MM.1S (cell line): ENCODE data around the gene XRCC3.

Experiments
- DNase-seq: peaks from one replicate; pipeline ENCODE4 v3.0.0-alpha.2; 2015
- H2AFZ ChIP-seq: fragments of 300-600 bp; sonication (generic); 2 replicates; pipeline ENCODE4 v1.6.0; 2016; ENCODE audit warnings: antibody characterized with exemption, low read length
- H3F3A ChIP-seq: fragments of 300-600 bp; sonication (generic); 2 replicates; pipeline ENCODE4 v1.6.1; 2016; ENCODE audit warnings: mild to moderate bottlenecking, antibody characterized with exemption, low read length, moderate library complexity, mixed read lengths; ENCODE audit not compliant: insufficient read depth
- H3K27ac ChIP-seq: fragments of 300-600 bp; sonication (generic); 2 replicates; pipeline ENCODE4 v1.5.1; 2016; ENCODE audit warnings: mild to moderate bottlenecking, low read length
- H3K27me3 ChIP-seq: fragments of 300-600 bp; sonication (generic); replicated peaks from 2 replicates; pipeline ENCODE4 v1.6.0; 2016; ENCODE audit warnings: low read length; ENCODE audit not compliant: insufficient read depth
- H3K36me3 ChIP-seq: fragments of 300-600 bp; sonication (generic); replicated peaks from 2 replicates; pipeline ENCODE4 v1.6.1; 2016; ENCODE audit warnings: mild to moderate bottlenecking, low read length, mixed read lengths; ENCODE audit not compliant: insufficient read depth
- H3K4me1 ChIP-seq: fragments of 300-600 bp; sonication (generic); 2 replicates; pipeline ENCODE4 v1.6.1; 2016; ENCODE audit warnings: low read length, mixed read lengths
- H3K4me2 ChIP-seq: fragments of 300-600 bp; sonication (generic); 2 replicates; pipeline ENCODE4 v1.6.0; 2016; ENCODE audit warnings: low read depth, low read length
- H3K4me3 ChIP-seq: fragments of 300-600 bp; sonication (generic); 2 replicates; pipeline ENCODE4 v1.5.1; 2016; ENCODE audit warnings: low read length, mixed read lengths
- H3K79me2 ChIP-seq: fragments of 300-600 bp; sonication (generic); 2 replicates; pipeline ENCODE4 v1.6.1; 2016; ENCODE audit warnings: mixed run types, low read length, mixed read lengths
- H3K9ac ChIP-seq: fragments of 300-600 bp; sonication (generic); 2 replicates; pipeline ENCODE4 v1.6.1; 2016; ENCODE audit warnings: low read length, mixed read lengths
- H3K9me2 ChIP-seq: fragments of 300-600 bp; sonication (generic); replicated peaks from 2 replicates; pipeline ENCODE4 v1.6.1; 2016; ENCODE audit warnings: mild to moderate bottlenecking, low read length, mixed read lengths; ENCODE audit not compliant: insufficient read depth
- H3K9me3 ChIP-seq: fragments of 300-600 bp; sonication (generic); replicated peaks from 2 replicates; pipeline ENCODE4 v1.6.1; 2016; ENCODE audit warnings: mild to moderate bottlenecking, low read length, mixed read lengths; ENCODE audit not compliant: insufficient read depth
- H4K20me1 ChIP-seq: fragments of 300-600 bp; sonication (generic); 2 replicates; pipeline ENCODE4 v1.6.1; 2016; ENCODE audit warnings: mild to moderate bottlenecking, low read length, moderate library complexity, mixed read lengths; ENCODE audit not compliant: insufficient read depth
- CTCF ChIP-seq: fragments of 300-600 bp; sonication (generic); IDR thresholded peaks from 2 replicates; pipeline ENCODE4 v1.5.1; 2016; ENCODE audit warnings: antibody characterized with exemption, low read length, mixed read lengths
- EZH2 ChIP-seq: fragments of 300-600 bp; sonication (generic); optimal IDR thresholded peaks from 2 replicates; pipeline ENCODE3; 2017; ENCODE audit warnings: low read depth, mild to moderate bottlenecking, antibody characterized with exemption, low read length, mixed read lengths
- EZH2phosphoT487 ChIP-seq: fragments of 300-600 bp; sonication (generic); IDR thresholded peaks from 2 replicates; pipeline ENCODE4 v1.6.1; 2018; ENCODE audit warnings: antibody characterized with exemption, low read length

The XRCC3 gene

GRCh38 chr14:103687712-103688111 is 27.5 kb downstream of the XRCC3 start:
- no peak overlapping the region for H3K27ac ChIP-seq
- H4K20me1 ChIP-seq: no peaks in the 10 kb centered on the region
- H3K4me3 ChIP-seq: no peak overlapping the region
- DNase-seq: no peak
- no peaks in the 10 kb centered on the region for H3K4me1 ChIP-seq
- TF ChIP-seq EZH2: no peak
- TF ChIP-seq CTCF: no peak
- TF ChIP-seq EZH2phosphoT487: no peak
- no peaks in the 10 kb centered on the region for H3K9me3 ChIP-seq
- H3K27me3 ChIP-seq: no peaks in the 10 kb centered on the region
- no peak overlapping the region for H3K4me2 ChIP-seq
- H2AFZ ChIP-seq: no peak overlapping the region
- H3K79me2 ChIP-seq: no peaks in the 10 kb centered on the region
- no peaks in the 10 kb centered on the region for H3K9me2 ChIP-seq
- no peak overlapping the region for H3K9ac ChIP-seq
- H3K36me3 ChIP-seq: no peaks in the 10 kb centered on the region
- no peaks in the 10 kb centered on the region for H3F3A ChIP-seq

GRCh38 chr14:103686831-103687485 is 28.3 kb downstream of the XRCC3 start:
- no peaks in the 10 kb centered on the region for H4K20me1 ChIP-seq

GRCh38 chr14:103685276-103686211 is 29.7 kb downstream of the XRCC3 start:
- TF ChIP-seq EZH2phosphoT487 (no peak), CTCF (no peak), EZH2 (no peak)
- no peaks in the 10 kb centered on the region for H4K20me1 ChIP-seq
- no peak for DNase-seq
- no peaks in the 10 kb centered on the region for H3F3A ChIP-seq
- no peaks in the 10 kb centered on the region for H3K4me1 ChIP-seq
- no peaks in the 10 kb centered on the region for H3K9me2 ChIP-seq
- H3K4me2 ChIP-seq: no peak overlapping the region
- no peaks in the 10 kb centered on the region for H3K79me2 ChIP-seq
- no peaks in the 10 kb centered on the region for H3K36me3 ChIP-seq
- no peaks in the 10 kb centered on the region for H3K9me3 ChIP-seq
- no peak overlapping the region for H3K9ac ChIP-seq
- no peak overlapping the region for H2AFZ ChIP-seq
- H3K27me3 ChIP-seq: no peaks in the 10 kb centered on the region
- H3K4me3 ChIP-seq: no peak overlapping the region
- H3K27ac ChIP-seq: no peak overlapping the region

More at GRCh38 chr14:103686831-103687485, 28.3 kb downstream of the XRCC3 start:
- no peak overlapping the region for H3K27ac ChIP-seq
- TF ChIP-seq EZH2phosphoT487: no peak
- no peak for TF ChIP-seq EZH2
- TF ChIP-seq CTCF: no peak
- H3K9ac ChIP-seq: no peak overlapping the region
- H3K4me1 ChIP-seq: no peaks in the 10 kb centered on the region
- H3K36me3 ChIP-seq: no peaks in the 10 kb centered on the region
- no peaks in the 10 kb centered on the region for H3K79me2 ChIP-seq
- no peak for DNase-seq
- no peaks in the 10 kb centered on the region for H3K27me3 ChIP-seq
- H3K4me2 ChIP-seq: no peak overlapping the region
- H3F3A ChIP-seq: no peaks in the 10 kb centered on the region
- no peaks in the 10 kb centered on the region for H3K9me3 ChIP-seq
- no peak overlapping the region for H3K4me3 ChIP-seq
- H2AFZ ChIP-seq: no peak overlapping the region
- H3K9me2 ChIP-seq: no peaks in the 10 kb centered on the region
